Stomach (tissue), 4 donors: ENCODE measurements around the gene GAK.

Source experiments
- EP300 ChIP-seq: sonication (generic); formaldehyde crosslinking; IDR thresholded peaks from one replicate; pipeline ENCODE4 v1.6.1; 2017; ENCODE audit warnings: antibody characterized with exemption
- POLR2A ChIP-seq, 4 donors: fragments of 450-650 bp; IDR thresholded peaks; one replicate each; pipeline ENCODE4 v1.6.1; 2016; ENCODE audit warnings: antibody characterized with exemption in 4 of 4, control low read depth in 2 of 4, mild to moderate bottlenecking in 1 of 4, moderate library complexity in 1 of 4
- TF ChIP-seq, protein P1 (sequence below), 7 experiments: fragments of 450-650 bp in 4 of 7; fragments of 200-600 bp in 3 of 7; sonication (generic) in 3 of 7; IDR thresholded peaks; one replicate each; pipeline ENCODE4 v1.5.1; 2016 to 2019; ENCODE audit warnings: antibody characterized with exemption in 7 of 7, control low read depth in 2 of 7, mild to moderate bottlenecking in 1 of 7

DNA sequence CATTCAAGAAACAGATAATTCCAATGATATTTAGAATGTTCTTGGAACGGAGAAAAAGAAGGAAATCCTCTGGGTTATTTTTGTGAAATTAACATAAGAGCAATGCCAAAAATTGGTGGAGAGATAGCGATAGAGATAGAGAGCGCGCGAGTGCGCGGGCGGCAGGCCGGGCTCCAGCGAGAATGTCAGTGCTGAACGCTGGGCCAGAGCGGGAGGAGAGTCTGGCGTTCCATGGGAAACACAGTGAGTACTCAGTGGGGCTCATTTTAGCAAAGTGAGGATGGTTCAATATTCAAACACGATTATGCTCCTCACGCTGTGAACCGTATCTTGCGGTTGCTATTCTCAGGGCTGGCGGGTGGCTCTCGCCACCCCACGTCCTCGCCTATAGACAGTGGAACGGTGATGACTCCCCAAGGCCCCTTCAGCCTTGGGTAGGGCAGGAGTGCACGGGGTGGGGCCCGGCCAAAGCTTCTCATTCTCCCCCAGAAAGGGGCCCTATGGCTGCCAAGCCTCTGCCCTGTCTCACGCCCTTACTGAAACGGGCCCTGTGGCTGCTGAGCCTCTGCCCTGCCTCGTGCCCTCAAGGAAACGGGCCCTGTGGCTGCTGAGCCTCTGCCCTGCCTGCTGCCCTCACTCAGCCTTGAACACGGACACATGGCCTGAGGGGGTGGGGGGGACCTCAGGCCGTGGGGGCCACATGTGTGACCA, 123.1 kb downstream of the GAK start:
- TF ChIP-seq, protein P1, sequence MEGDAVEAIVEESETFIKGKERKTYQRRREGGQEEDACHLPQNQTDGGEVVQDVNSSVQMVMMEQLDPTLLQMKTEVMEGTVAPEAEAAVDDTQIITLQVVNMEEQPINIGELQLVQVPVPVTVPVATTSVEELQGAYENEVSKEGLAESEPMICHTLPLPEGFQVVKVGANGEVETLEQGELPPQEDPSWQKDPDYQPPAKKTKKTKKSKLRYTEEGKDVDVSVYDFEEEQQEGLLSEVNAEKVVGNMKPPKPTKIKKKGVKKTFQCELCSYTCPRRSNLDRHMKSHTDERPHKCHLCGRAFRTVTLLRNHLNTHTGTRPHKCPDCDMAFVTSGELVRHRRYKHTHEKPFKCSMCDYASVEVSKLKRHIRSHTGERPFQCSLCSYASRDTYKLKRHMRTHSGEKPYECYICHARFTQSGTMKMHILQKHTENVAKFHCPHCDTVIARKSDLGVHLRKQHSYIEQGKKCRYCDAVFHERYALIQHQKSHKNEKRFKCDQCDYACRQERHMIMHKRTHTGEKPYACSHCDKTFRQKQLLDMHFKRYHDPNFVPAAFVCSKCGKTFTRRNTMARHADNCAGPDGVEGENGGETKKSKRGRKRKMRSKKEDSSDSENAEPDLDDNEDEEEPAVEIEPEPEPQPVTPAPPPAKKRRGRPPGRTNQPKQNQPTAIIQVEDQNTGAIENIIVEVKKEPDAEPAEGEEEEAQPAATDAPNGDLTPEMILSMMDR (IDR thresholded peaks at IDR 0.05): no peak
- TF ChIP-seq POLR2A (IDR thresholded peaks at IDR 0.05) (no peak), EP300 (no peak)
